NCI-H1930 (cell line): ENCODE results near the gene GAP43.

Experiments
- DNase-seq, 2 experiments: peaks; one replicate each; lab custom pipeline; 2025; lab: John Stamatoyannopoulos, UW

GAP43 gene

DNA sequence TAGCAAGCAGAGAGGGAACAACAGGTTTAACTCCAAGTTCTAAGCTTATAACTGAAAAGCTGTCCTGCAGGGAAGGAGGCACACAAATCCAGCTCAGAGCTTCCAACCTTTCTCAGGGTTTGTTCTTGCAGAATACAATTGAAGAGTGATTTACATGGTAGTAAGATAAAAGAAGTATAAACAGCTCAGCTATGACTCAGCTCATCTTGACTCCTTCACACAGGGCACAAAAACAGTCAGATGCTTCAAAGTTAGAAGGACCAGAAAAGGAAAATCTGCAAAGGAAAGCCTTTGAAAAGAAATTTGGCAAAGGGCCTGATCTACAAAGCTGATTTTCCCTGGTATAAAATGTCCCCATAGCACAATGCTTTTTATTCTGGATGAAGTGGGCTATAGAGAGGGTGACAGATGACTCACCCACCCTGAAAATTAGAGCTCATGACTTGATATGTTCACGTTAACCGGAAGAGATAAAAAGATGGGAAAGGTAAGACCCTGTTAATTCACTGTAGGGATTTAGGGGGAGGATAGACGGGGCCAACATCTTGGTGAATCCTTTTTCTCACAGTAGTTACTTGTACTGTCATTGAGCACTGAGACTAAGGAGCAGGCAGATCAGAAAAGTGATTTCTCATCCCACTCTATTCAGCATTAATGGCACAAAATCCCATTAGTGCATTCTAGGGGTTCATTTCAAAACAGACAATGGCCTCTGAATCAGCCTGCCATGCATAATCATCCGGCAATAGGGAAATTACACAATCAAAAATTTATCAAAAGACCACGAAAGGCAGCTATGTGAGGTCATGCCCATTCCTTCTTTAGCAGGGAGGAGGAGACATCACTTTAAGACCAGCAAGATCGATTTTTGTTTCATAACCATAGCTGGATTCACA is 143.5 kb downstream of the GAP43 start:
- DNase-seq, result no peak

- no peak for DNase-seq
Observed at GRCh38 chr3:115768661-115769060, 145.4 kb downstream of the GAP43 start.
